Pancreas (tissue), 10 donors: Measurements from ENCODE around the gene ZNF429. TPM values are rescaled to one million over a fixed set of nuclear protein-coding genes. Genes with fewer than 3 reads are reported as not detected.
"Not testable (repeated sequence)": the region's sequence is repeated elsewhere in the genome, so short reads cannot be mapped to it uniquely, and the experiment has no call there.

Experiments
- ATAC-seq, 4 donors: fragments of 200-7000 bp; cut with Tn5 transposase; one replicate each; pipeline versions ENCODE4 v1.8.0 to v1.9.1; 2020; ENCODE audit warnings: mild to moderate bottlenecking in 4 of 4, moderate library complexity in 4 of 4
- DNase-seq, 6 donors: peaks; one replicate each; pipeline ENCODE4 v3.0.0-alpha.2; 2020
- FAIRE-seq: peaks from 2 replicates; lab custom pipeline; 2012; peaks lifted over from hg19 to GRCh38; lab: Jason Lieb, UNC
- H3K27ac ChIP-seq, 4 donors: fragments of 200-600 bp; sonication (generic); 1 replicate in 3 of 4; 2 replicates in 1 of 4; pipeline versions ENCODE4 v1.5.0 to v1.8.0; 2020
- H3K27me3 ChIP-seq, 4 donors: fragments of 200-600 bp; one replicate each; pipeline ENCODE4 v1.8.0; 2021
- H3K36me3 ChIP-seq, 3 donors: fragments of 200-600 bp; sonication (generic) in 1 of 3; one replicate each; pipeline versions ENCODE4 v1.5.0 to v1.8.0; 2020 to 2021
- H3K4me1 ChIP-seq, 3 donors: fragments of 200-600 bp; one replicate each; pipeline ENCODE4 v1.8.0; 2021
- H3K4me3 ChIP-seq, 4 donors: fragments of 200-600 bp; sonication (generic) in 2 of 4; one replicate each; pipeline versions ENCODE4 v1.5.0 to v1.8.0; 2020 to 2021
- H3K9me3 ChIP-seq, 4 donors: fragments of 200-600 bp; one replicate each; pipeline ENCODE4 v1.8.0; 2021
- WGBS, 2 donors: extraction: QIAGEN DNeasy Blood & Tissue Kit; methylation state at CpG; one replicate each; pipeline ENCODE4 v1.1.7; 2013; 5-methylcytosine and 5-hydroxymethylcytosine counted together
- intact Hi-C, 3 donors: fragments of 100-400 bp; cut with DNase I; formaldehyde crosslinking; loops; one replicate each; pipeline versions ENCODE4 v1.11.1 to v1.14.2; 2022
- polyA plus RNA-seq, 2 donors: library from polyadenylated mRNA; stranded (reverse); fragments of 200-250 nt; gene quantifications; one replicate each; pipeline ENCODE4 v1.2.3, GENCODE V29; 2013
- total RNA-seq, 6 donors: library from RNA; stranded (reverse); fragmentation: NEBNext Ultra II Directional in 4 of 6; extraction: Animal tissue kit (Norgen Biotek cat#: 25700) in 4 of 6; gene quantifications; one replicate each; pipeline versions ENCODE4 v1.2.1 to v1.2.4, GENCODE V29; 2021 to 2023
- TF ChIP-seq, protein P1 (sequence below), 4 donors: fragments of 200-600 bp; sonication (generic) in 3 of 4; IDR thresholded peaks; one replicate each; pipeline versions ENCODE4 v1.5.0 to v1.8.0; 2021; ENCODE audit warnings: antibody characterized with exemption in 4 of 4
- donor health status: healthy with polysubstance abuse.
- donor health status: DM: no; HTN: no; CAD: no; lungs with moderate emphysema.
- donor health status: DM: no; HTN: no; CAD: no.
- donor health status: control.
- donor health status: control.
- donor health status: Bipolar disorder and iron deficiency.
- donor health status: DM: yes; HTN: yes; CAD: no.
- donor health status: DM: no; HTN: no; CAD: no.
- donor health status: DM: no; HTN: no; CAD: no.
- donor health status: DM: yes; HTN: yes; CAD: no.

Gene ZNF429
- total and polyA plus RNA-seq, 8 donors, result 6.8 to 12.6 (median 9.9) TPM

DNA sequence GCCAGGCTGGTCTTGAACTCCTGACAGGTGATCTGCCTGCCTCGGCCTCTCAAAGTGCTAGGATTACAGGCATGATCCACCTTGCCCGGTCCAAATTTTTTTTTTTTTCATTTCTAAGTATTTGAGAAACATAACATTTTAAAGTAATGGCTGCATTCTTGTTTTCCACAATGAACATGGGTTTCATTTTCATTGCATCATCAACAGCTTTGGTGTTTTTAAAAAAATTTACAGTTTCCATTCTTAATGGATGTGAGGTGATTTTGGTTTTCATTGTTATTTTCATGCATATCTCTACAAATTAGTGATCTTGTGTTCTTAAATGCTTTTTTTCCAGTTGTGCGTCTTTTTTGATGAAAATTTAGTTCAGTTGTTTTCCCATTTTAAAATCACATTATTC, 27.5 kb downstream of the ZNF429 start:
- WGBS, 2 donors, result 97 to 100% methylated on average over 3 of the region's 3 CpGs
- no peak for FAIRE-seq

DNA sequence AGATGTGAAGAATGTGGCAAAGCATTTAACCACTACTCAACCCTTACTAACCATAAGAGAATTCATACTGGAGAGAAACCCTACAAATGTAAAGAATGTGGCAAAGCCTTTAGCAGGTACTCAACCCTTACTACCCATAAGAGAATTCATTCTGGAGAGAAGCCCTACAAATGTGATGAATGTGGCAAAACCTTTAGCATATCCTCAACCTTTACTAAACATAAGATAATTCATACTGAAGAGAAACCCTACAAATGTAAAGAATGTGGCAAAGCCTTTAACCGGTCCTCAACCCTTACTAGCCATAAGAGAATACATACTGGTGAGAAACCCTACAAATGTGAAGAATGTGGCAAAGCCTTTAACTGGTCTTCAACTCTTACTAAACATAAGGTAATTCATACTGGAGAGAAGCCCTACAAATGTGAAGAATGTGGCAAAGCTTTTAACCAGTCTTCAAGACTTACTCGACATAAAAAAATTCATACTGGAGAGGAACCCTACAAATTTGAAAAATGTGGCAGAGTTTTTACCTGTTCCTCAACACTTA, 31.4 kb downstream of the ZNF429 start:
- Histone ChIP-seq H3K9me3 (peaks cover 0 to 15% (median 6%) of the 10 kb centered on the region in 4 donors), H3K36me3 (peaks cover 0 to 40% (median 14%) of the 10 kb centered on the region in 3 donors)
- ATAC-seq, FAIRE-seq, H3K4me1 ChIP-seq, H3K27ac ChIP-seq, intact Hi-C loops, H3K4me3 ChIP-seq, DNase-seq, H3K27me3 ChIP-seq: not testable (repeated sequence)
- 98 to 99% methylated on average over 2 of the region's 2 CpGs for WGBS, 2 donors

More for the DNA sequence above, 27.5 kb downstream of the ZNF429 start:
- Histone ChIP-seq H3K27me3 (no peaks in the 10 kb centered on the region), H3K9me3 (peaks cover 0 to 15% (median 5%) of the 10 kb centered on the region in 4 donors), H3K36me3 (peaks cover 0 to 67% (median 14%) of the 10 kb centered on the region in 3 donors), H3K27ac (no peak overlapping the region), H3K4me3 (no peak overlapping the region), H3K4me1 (no peaks in the 10 kb centered on the region)
- no peak for ATAC-seq
- intact Hi-C loops, result no loop called here
- no peak for DNase-seq
- TF ChIP-seq, protein P1, sequence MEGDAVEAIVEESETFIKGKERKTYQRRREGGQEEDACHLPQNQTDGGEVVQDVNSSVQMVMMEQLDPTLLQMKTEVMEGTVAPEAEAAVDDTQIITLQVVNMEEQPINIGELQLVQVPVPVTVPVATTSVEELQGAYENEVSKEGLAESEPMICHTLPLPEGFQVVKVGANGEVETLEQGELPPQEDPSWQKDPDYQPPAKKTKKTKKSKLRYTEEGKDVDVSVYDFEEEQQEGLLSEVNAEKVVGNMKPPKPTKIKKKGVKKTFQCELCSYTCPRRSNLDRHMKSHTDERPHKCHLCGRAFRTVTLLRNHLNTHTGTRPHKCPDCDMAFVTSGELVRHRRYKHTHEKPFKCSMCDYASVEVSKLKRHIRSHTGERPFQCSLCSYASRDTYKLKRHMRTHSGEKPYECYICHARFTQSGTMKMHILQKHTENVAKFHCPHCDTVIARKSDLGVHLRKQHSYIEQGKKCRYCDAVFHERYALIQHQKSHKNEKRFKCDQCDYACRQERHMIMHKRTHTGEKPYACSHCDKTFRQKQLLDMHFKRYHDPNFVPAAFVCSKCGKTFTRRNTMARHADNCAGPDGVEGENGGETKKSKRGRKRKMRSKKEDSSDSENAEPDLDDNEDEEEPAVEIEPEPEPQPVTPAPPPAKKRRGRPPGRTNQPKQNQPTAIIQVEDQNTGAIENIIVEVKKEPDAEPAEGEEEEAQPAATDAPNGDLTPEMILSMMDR (IDR thresholded peaks at IDR 0.05), result no peak

DNA sequence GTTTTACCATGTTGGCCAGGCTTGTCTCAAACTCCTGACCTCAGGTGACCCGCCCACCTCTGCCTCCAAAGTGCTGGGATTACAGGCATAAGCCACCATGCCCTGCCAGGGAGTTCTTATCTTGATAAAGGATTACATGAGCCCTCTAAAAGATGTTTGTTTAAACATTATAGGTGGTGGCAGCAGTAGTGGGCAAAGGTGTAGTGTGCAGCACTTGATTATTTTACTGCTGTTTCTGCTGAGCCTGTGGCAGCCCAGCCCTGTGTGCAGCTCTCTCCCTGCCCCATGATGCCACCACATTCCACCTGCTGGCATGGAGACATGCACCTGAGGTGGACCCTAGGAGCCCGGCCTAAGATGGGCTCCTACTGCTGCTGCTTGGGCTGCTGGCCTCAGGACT, 54.0 kb downstream of the ZNF429 start:
- DNase-seq (no peak), FAIRE-seq (no peak), ATAC-seq (no peak)
- Histone ChIP-seq H3K36me3 (no peaks in the 10 kb centered on the region), H3K27me3 (no peaks in the 10 kb centered on the region), H3K27ac (no peak overlapping the region), H3K9me3 (no peaks in the 10 kb centered on the region), H3K4me1 (no peaks in the 10 kb centered on the region), H3K4me3 (no peak overlapping the region)
- WGBS, 2 donors, result 94 to 98% methylated on average over 2 of the region's 2 CpGs
- intact Hi-C loops, result no loop called here
- TF ChIP-seq, protein P1 (IDR thresholded peaks at IDR 0.05), result no peak

DNA sequence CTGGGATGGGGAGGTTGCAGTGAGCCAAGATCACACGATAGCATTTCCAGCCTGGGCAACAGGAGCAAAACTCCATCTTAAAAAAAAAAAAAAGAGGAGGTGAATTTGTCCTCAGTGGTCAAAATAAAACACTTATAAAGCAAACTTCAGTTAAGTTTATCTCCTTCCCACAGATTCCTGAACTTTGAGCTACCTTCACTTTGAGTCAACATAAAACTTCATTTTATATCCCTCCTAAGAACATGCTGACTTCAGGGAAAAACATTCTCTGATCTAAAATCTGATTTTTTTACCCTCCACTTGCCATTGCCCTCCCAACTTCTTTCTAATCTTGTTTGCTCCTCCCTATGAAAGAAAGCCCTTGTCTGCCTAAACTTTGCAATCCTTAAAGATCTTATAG, 59.0 kb downstream of the ZNF429 start:
- FAIRE-seq (no peak), ATAC-seq (no peak), DNase-seq (no peak)
- H3K27ac ChIP-seq, result no peak overlapping the region
- H3K4me3 ChIP-seq, result no peak overlapping the region
- TF ChIP-seq, protein P1 (IDR thresholded peaks at IDR 0.05), result no peak
- H3K9me3 ChIP-seq, result no peaks in the 10 kb centered on the region
- no peaks in the 10 kb centered on the region for H3K36me3 ChIP-seq
- WGBS, 2 donors, result 69 to 93% methylated on average over 1 of the region's 1 CpG
- no peaks in the 10 kb centered on the region for H3K4me1 ChIP-seq
- intact Hi-C loops, result no loop called here
- no peaks in the 10 kb centered on the region for H3K27me3 ChIP-seq

DNA sequence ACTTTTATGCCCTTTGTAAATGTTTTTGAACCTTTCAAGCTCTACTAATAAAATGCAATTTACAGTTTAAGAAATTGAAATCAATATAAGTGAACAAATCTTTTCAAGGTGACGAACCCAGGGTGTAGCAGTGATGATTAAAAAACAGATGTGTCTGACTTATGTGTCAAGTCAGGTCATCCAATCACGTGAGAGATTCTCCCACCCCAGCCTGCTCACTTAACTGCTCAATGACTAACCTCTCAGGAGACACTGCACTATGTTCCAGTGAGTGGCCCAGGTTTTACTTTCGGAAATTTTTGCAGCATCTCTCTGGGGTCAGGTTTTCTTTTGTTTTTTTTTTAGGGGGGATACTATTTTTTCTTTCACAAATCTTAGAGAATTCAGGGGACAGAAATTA, 60.7 kb downstream of the ZNF429 start:
- ATAC-seq (no peak), DNase-seq (no peak), FAIRE-seq (peak; percentile 65)
- Histone ChIP-seq H3K27ac (no peak overlapping the region), H3K36me3 (no peaks in the 10 kb centered on the region), H3K4me1 (no peaks in the 10 kb centered on the region), H3K9me3 (no peaks in the 10 kb centered on the region), H3K4me3 (no peak overlapping the region), H3K27me3 (no peaks in the 10 kb centered on the region)
- intact Hi-C loops, result no loop called here
- 51 to 61% methylated on average over 3 of the region's 3 CpGs for WGBS, 2 donors
- TF ChIP-seq, protein P1 (IDR thresholded peaks at IDR 0.05), result no peak

DNA sequence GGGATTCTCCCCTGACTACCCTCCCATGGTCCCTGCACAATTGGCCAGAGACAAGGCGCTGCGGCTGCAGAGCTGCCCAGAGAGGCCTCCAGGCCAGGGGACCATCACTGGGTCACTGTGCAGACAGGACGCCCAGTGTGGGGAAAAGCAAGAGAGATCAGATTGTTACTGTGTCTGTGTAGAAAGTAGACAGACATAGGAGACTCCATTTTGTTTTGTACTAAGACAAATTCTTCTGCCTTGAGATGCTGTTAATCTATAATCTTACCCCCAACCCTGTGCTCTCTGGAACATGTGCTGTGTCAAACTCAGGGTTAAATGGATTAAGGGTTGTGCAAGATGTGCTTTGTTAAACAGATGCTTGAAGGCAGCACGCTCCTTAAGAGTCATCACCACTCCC, 62.4 kb downstream of the ZNF429 start:
- 63 to 76% methylated on average over 4 of the region's 4 CpGs for WGBS, 2 donors
- H3K4me3 ChIP-seq, result peak overlapping the region in 2 of 4 donors; percentile 25 to 29
- FAIRE-seq, H3K27me3 ChIP-seq, H3K27ac ChIP-seq, H3K9me3 ChIP-seq, ATAC-seq, H3K36me3 ChIP-seq, H3K4me1 ChIP-seq, DNase-seq, intact Hi-C loops: not testable (repeated sequence)
